G401 (cell line): Measurements from ENCODE around the gene RNASEH2C. TPM values are rescaled to one million over a fixed set of nuclear protein-coding genes. Genes with fewer than 3 reads are reported as not detected.
A peak's percentile ranks its signal among the peaks of the same experiment; 100 is the strongest.
"Not testable (repeated sequence)": the region's sequence is repeated elsewhere in the genome, so short reads cannot be mapped to it uniquely, and the experiment has no call there.

ENCODE experiments used
- DNase-seq: peaks from one replicate; pipeline ENCODE4 v3.0.0-alpha.2; 2015; ENCODE audit warnings: low spot score
- in situ Hi-C: cut with HindIII; loops from 2 replicates; pipeline ENCODE4 v1.10.0; 2016; ENCODE audit warnings: low sequenced_read_pairs, mixed read lengths
- total RNA-seq: library from RNA; depleted of rRNA; stranded (reverse); fragments of >200 nt; shearing (Covaris generic); gene quantifications from 2 replicates; pipeline ENCODE4 v1.2.3, GENCODE V29; 2014; rRNA removed

The RNASEH2C gene
- 86.2 and 132 TPM in 2 replicates for total RNA-seq

GRCh38 chr11:65720211-65720934, at the start of gene RNASEH2C:
TSS of gene RNASEH2C (minus strand) at chr11:65720798. CDS start at chr11:65720758, 40 bp downstream.
- in situ Hi-C loops, result no loop called here
- DNase-seq, result peak; percentile 92

GRCh38 chr11:65767806-65768205, 47.2 kb upstream of the RNASEH2C start:
- in situ Hi-C loops, DNase-seq: not testable (repeated sequence)

- in situ Hi-C loops, result no loop called here
- DNase-seq, result no peak
These were observed 46.8 kb upstream of the RNASEH2C start for GRCh38 chr11:65767406-65767805.

GRCh38 chr11:65766535-65766934, 45.9 kb upstream of the RNASEH2C start:
- in situ Hi-C loops, result no loop called here
- no peak for DNase-seq

DNA sequence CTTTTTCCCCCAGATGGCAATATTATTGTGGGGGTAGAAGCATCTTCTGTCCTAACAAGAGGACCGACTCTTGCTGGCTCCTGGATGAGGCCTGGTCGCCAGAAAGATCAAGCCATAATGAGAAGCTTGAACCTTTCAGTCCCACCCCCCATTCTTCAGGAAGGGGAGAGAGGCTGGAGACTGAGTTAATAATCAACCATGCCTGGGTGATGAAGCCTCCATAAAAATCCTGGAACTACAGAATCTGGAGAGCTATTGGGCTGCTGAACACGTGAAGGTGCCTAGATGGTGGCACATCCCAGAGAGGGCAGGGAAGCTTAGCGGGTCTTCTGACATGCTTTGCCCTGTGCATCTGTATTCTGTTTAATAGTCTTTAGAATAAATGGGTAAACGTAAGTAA, 43.8 kb upstream of the RNASEH2C start:
- in situ Hi-C loops, result no loop called here
- no peak for DNase-seq

DNA sequence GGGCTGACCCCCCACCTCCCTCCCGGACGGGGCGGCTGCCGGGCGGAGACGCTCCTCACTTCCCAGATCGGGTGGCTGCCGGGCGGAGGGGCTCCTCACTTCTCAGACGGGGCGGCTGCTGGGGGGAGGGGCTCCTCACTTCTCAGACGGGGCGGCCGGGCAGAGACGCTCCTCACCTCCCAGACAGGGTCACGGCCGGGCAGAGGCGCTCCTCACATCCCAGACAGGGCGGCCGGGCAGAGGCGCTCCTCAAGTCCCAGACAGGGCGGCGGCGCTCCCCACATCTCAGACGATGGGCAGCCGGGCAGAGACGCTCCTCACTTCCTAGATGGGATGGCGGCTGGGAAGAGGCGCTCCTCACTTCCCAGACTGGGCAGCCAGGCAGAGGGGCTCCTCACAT, 42.2 kb upstream of the RNASEH2C start:
- in situ Hi-C loops, DNase-seq: not testable (repeated sequence)

GRCh38 chr11:65762169-65762568, 41.6 kb upstream of the RNASEH2C start:
- DNase-seq, in situ Hi-C loops: not testable (repeated sequence)

DNA sequence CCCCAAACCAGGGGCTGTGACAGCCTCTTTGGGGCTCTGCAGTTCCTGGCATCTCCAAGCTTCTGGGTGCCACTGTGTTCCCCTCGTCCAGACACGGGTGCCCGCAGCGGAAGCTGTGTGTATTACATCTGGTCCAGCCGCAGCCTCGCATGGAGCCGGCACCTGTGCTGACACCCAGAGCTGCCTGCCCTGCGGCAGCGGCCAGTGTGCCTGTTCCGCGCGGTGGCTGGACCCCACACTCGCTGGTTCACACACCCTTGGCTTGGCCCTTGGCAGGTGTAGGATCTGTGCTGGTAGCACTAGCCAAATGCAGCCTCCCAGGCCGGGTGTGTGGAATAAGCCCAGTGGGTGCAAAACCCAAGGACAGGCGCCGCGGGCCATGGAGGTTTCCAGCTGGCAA, 24.5 kb upstream of the RNASEH2C start:
- in situ Hi-C loops, result no loop called here
- no peak for DNase-seq

- in situ Hi-C loops, result no loop called here
- no peak for DNase-seq
These were observed 24.1 kb upstream of the RNASEH2C start for GRCh38 chr11:65744699-65745042.

- peak; percentile 3 for DNase-seq
- in situ Hi-C loops, result no loop called here
These were observed 23.6 kb upstream of the RNASEH2C start for GRCh38 chr11:65744026-65744698.

- no peak for DNase-seq
- in situ Hi-C loops, result no loop called here
These were observed 23.1 kb upstream of the RNASEH2C start for GRCh38 chr11:65743681-65744025.

DNA sequence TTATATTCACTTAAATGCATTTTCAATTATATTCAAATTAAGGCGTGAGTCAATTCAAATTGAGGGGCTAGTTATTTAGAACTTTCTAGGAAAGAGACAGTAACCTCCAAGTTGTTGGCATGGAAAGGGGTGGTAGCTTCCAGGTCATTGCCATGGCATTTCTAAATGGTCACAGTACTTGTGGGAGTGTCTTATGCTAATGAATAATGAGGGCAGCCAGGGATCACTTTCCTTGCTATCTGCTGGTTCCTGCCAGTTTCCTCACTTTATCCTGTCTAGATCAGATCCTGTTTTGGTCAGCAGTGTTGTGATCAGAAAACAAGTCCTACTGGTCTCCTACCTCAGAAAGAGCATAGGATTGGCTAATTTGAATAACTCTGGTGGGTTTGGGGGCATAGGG, 21.8 kb upstream of the RNASEH2C start:
- in situ Hi-C loops, result no loop called here
- DNase-seq, result no peak

DNA sequence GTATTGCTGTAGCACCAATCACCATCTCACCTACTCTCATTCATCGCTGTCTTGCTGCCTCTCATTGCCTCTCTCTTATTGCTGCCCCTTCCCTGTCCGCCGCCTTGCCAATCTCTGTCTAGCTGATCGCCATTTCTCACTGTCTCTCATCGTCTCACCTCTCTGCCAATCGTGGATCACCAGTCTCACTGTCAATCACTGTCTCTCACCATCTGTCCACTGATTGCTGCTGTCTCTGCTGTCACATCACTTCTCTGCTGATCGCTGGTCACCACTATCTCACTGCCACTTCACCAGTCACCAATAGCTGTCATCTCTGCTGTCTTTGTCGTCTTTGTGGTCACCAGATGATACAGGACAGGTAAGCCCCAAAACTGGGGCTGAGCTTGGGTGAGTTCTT, 20.6 kb upstream of the RNASEH2C start:
- in situ Hi-C loops, result no loop called here
- no peak for DNase-seq

GRCh38 chr11:65739022-65739421, 18.4 kb upstream of the RNASEH2C start:
- in situ Hi-C loops, result no loop called here
- DNase-seq, result no peak

DNA sequence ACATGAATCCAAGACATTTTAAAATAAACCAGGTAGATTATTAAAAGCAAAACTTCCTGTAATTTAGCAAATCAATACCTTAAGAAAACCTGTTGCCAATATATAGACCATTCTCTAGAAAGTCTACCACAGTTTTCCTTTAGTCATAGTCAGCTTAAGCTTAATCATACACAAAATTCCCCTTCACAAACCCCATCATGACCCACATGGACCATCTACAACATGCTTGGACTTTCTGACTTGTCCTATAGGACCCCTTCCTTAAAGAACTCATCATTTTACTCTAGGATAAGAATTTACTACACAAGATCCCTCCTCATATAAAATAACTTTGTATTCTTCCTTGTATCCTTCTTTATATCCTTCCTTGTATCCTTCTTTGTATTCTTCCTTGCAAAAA, 16.2 kb upstream of the RNASEH2C start:
- no peak for DNase-seq

DNA sequence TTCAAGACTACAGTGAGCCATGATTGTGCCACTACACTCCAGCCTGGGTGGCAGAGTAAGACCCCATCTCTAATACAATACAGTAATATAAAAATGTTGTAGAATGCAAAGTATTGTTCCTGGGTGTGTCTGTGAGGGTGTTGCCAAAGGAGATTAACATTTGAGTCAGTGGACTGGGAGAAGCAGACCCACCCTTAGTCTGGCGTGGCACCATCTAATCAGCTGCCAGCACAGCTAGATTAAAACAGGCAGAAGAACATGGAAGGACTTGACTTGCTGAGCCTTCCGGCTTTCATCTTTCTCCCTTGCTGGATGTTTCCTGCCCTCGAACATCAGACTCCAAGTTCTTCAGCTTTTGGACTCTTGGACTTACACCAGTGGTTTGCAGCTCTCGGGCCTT, 14.5 kb upstream of the RNASEH2C start:
- DNase-seq, in situ Hi-C loops: not testable (repeated sequence)

More for the DNA sequence above, 16.2 kb upstream of the RNASEH2C start:
- in situ Hi-C loops, result no loop called here

DNA sequence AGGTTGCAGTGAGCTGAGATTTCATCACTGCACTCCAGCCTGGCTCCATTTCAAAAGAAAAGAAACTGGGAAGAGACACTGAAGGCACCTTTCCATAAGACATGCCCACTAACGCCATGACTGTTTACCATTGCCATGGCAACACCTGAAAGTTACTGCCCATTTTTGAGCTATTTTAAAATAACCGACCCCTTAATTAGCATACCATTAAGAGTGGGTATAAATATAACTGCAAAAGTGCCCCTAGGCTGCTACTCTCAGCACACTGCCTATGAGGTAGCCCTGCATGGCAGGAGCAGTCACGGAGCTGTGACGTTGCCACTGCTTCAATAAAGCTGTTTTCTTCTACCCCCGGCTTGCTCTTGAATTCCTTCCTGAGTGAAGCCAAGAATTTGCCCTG, 9.9 kb upstream of the RNASEH2C start:
- in situ Hi-C loops, result no loop called here
- DNase-seq, result no peak

GRCh38 chr11:65727865-65728264, 7.3 kb upstream of the RNASEH2C start:
- in situ Hi-C loops, result no loop called here
- no peak for DNase-seq

- in situ Hi-C loops, result no loop called here
- no peak for DNase-seq
These were observed 6.1 kb upstream of the RNASEH2C start for GRCh38 chr11:65726660-65727059.

- in situ Hi-C loops, result no loop called here
These were observed 1.7 kb upstream of the RNASEH2C start for GRCh38 chr11:65722261-65722660.

DNA sequence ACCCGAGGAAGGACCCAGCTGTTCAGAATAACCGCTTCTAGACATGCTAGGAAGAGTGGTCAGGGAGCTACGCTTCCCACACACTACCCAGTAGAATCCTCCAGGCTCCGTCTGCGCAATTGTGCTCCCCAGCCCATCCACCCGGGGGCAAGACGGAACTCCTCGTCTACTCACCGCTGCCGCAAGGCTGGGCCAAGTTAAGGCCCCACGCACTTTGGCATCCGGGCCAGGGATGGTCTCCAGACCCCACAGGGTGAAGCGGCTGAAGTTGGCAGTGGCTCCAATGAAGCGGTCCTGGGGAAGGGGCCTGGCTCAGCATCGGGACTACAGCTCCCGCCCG, 757 bp downstream of the RNASEH2C start:
- in situ Hi-C loops, result no loop called here
- no peak for DNase-seq

More at GRCh38 chr11:65722261-65722660, 1.7 kb upstream of the RNASEH2C start:
- no peak for DNase-seq
